IPS DF 6.9 (cell line): ENCODE measurements around the gene URGCP.
"Not testable (repeated sequence)": the region's sequence is repeated elsewhere in the genome, so short reads cannot be mapped to it uniquely, and the experiment has no call there.

Experiments
- DNase-seq: peaks from one replicate; pipeline ENCODE4 v3.0.0-alpha.2; 2013; ENCODE audit warnings: low read depth, low spot score
- H3K27ac ChIP-seq: one replicate; pipeline ENCODE4 v1.5.1; 2013; ENCODE audit warnings: low read length, control low read depth
- H3K27me3 ChIP-seq: 2 replicates; pipeline ENCODE4 v1.6.1; 2013; ENCODE audit warnings: mild to moderate bottlenecking, low read length; ENCODE audit not compliant: control insufficient read depth, insufficient read depth
- H3K36me3 ChIP-seq: 2 replicates; pipeline ENCODE4 v1.6.1; 2013; ENCODE audit warnings: low read length; ENCODE audit not compliant: control insufficient read depth, insufficient read depth
- H3K4me1 ChIP-seq: 2 replicates; pipeline ENCODE4 v1.6.1; 2013; ENCODE audit warnings: low read length; ENCODE audit not compliant: control insufficient read depth, insufficient read depth
- H3K4me3 ChIP-seq: 2 replicates; pipeline ENCODE4 v1.5.1; 2013; ENCODE audit warnings: mild to moderate bottlenecking, low read length
- H3K9me3 ChIP-seq: 2 replicates; pipeline ENCODE4 v1.6.1; 2013; ENCODE audit warnings: low read length, inconsistent platforms; ENCODE audit not compliant: control insufficient read depth, insufficient read depth
- WGBS: extraction: QIAGEN DNeasy Blood & Tissue Kit; methylation state at CpG from one replicate; pipeline ENCODE4 v1.1.7; 2013; ENCODE audit warnings: mixed read lengths, missing lambda C conversion rate; ENCODE audit not compliant: insufficient read length, insufficient coverage; 5-methylcytosine and 5-hydroxymethylcytosine counted together

Gene URGCP

GRCh38 chr7:43834463-43835251 is 71.7 kb downstream of the URGCP start:
- Histone ChIP-seq H3K4me3 (no peak overlapping the region), H3K4me1 (no peaks in the 10 kb centered on the region; the same call in 1 of the 2 replicates), H3K27me3 (no peaks in the 10 kb centered on the region), H3K36me3 (no peaks in the 10 kb centered on the region), H3K27ac (no peak overlapping the region), H3K9me3 (no peaks in the 10 kb centered on the region)
- WGBS: no CpG with 5 or more reads among the region's 8 CpGs
- DNase-seq: no peak

GRCh38 chr7:43830917-43831316 is 75.5 kb downstream of the URGCP start:
- H3K27ac ChIP-seq, H3K4me3 ChIP-seq, H3K27me3 ChIP-seq, H3K36me3 ChIP-seq, DNase-seq, H3K4me1 ChIP-seq, H3K9me3 ChIP-seq: not testable (repeated sequence)
